ENCODE data around the gene NLRP13.

NLRP13 gene

DNA sequence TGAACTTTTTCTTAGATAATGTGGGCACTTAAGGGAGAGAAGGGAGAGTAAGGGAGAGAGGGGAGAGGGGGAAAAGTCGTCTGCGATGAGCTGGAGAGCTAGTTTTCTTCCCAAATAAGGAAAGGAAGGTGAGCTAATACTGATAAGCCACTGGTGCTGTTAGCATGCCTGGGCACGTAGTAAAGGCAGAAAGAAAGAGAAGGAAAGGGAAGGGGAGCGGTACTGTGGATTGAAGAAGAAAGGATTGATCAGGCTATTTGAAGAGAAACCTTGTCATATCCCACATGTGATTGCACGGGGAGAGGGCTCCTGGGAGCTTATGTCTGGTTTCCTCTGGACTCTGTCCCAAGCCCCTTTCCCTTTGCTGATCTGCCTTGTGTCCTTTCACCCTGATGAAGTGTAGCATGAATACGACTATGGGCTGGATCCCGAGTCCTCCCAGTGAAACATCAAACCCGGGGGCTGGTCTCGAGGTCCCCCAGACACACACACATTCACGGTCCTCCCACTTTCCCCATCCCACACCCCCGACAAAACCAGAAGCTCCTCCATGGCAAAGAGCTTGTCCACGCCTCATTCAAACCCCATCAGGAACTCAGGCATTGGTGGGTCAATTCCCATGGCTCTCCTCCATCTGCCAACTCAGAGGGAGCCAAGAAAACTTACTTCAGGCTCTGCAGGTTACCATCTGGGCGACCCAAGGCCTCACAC is 30.6 kb downstream of the NLRP13 start:
- DNase-seq (ENCODE audit: low read depth in 2 of 2): no peak

DNA sequence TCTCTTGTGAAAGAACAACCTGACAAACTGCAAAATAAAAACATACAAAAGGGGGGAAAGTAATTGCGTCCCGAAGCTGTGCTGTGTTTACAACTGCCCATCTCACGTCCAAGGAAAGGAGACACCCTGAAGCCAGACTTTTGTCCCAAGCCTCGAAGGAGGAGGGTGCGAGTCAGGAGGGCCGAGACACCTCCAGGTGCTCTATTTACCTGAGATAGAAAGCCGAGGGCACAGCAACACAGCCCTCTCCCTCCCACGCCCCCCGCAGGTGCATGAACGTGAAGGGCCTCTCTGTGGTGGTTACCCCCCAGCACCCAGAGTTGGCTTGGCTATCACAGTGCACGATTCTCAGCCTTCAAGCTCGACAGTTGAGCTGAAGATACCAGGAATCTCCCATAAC is 33.2 kb downstream of the NLRP13 start:
- DNase-seq (ENCODE audit: low read depth in 2 of 2): no peak

DNA sequence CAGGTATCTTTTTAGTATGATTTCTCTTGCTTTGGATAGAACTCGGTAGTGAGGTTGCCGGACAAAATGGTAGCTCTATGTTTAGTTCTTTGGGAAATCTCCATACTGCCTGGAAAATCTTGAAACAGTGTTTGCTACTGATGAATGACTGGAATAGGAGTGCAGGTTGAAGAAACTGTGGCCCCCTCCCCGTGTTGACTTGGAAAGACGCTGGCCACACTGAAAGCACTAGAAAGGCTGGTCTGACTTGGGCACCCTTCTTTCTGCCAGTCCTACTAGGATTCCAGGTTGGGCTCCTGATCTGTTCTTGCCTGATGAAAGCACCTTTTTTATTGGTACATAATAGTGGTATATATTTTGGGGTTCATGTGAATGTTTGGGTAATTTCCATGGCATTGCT is 49.5 kb downstream of the NLRP13 start:
- no peak for DNase-seq (ENCODE audit: low read depth in 2 of 2)

DNA sequence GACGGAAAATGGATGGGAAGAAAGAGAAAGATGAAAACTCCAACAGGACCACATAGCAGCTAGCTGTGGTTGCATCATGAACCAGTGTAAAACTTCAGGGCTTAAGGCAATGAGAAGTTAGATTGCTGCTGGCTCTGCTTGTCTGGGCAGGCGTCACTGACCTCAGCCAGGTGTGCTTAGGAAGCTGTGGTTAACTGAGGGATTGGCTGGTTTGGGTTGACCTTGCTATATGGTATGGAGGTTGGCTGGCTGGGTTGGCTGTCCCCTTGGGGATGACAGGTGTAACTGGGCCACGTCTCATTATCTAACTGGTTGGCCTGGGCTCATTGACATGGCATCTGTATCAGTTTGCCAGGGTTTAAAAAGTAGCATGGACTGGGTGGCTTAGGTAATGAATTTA is 54.9 kb downstream of the NLRP13 start:
- no peak for DNase-seq (ENCODE audit: low read depth in 2 of 2)

DNA sequence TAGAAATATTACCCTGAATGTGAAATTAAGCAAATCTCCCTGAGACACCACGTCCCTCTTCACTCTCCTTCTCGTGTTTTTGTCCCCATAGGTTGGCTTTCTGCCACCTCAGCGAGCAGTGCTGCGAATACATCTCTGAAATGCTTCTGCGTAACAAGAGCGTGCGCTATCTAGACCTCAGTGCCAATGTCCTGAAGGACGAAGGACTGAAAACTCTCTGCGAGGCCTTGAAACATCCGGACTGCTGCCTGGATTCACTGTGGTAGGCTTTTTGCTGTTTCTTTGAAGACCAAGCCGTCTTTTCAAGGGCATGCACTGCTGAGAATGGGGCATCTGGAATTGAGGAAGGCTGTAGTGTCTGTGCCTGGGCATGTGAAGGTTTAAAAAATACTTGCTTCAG is 61.4 kb downstream of the NLRP13 start:
- no peak for DNase-seq (ENCODE audit: low read depth in 2 of 2)

DNA sequence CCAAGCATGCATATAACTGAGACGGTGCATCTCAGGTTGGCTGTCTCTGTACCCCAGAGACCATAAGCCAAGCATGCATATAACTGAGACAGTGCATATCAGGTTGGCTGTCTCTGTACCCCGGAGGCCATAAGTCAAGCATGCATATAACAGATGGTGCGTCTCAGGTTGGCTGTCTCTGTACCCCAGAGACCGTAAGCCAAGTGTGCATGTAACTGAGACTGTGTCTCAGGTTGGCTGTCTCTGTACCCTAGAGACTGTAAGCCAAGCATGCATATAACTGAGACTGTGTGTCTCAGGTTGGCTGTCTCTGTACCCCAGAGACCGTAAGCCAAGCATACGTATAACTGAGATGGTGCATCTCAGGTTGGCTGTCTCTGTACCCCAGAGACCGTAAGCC is 65.0 kb downstream of the NLRP13 start:
- DNase-seq (ENCODE audit: low read depth in 2 of 2): no peak

DNA sequence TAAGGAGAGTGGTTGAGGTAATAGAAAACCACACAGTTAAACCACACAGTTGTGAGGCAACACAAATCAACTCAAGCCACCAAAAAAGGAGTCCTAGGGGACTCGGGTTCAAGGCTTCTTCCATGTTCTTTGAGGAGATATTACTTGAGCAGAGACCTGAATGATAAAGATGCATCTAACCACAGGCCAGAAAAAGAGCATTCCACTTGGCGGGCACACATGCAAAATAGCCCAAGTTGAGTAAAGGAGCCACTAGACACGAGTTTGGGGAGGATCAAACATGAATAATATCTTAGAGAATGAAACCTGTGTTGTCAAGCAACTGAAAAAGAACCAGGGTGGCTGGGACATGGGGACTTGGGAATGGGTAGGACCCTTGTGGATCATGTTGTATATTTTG is 65.6 kb downstream of the NLRP13 start:
- no peak for DNase-seq (ENCODE audit: low read depth in 2 of 2)

DNA sequence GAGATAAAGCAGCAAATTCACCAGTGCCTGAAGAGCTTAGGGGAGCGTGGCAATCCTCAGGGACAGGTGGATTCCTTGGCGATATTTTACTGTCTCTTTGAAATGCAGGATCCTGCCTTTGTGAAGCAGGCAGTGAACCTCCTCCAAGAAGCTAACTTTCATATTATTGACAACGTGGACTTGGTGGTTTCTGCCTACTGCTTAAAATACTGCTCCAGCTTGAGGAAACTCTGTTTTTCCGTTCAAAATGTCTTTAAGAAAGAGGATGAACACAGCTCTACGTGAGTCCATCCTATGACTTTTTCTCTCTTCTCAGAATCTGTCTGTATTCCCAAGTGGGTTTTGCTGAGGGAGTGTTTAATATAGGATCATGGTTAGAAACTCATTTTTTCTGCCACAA is 73.2 kb downstream of the NLRP13 start:
- DNase-seq (ENCODE audit: low read depth in 2 of 2): no peak

DNA sequence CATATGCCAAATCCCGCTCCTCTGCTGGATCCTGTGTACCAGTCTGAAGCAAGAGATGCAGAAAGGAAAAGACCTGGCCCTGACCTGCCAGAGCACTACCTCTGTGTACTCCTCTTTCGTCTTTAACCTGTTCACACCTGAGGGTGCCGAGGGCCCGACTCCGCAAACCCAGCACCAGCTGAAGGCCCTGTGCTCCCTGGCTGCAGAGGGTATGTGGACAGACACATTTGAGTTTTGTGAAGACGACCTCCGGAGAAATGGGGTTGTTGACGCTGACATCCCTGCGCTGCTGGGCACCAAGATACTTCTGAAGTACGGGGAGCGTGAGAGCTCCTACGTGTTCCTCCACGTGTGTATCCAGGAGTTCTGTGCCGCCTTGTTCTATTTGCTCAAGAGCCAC is 73.7 kb downstream of the NLRP13 start:
- DNase-seq (ENCODE audit: low read depth in 2 of 2): no peak

DNA sequence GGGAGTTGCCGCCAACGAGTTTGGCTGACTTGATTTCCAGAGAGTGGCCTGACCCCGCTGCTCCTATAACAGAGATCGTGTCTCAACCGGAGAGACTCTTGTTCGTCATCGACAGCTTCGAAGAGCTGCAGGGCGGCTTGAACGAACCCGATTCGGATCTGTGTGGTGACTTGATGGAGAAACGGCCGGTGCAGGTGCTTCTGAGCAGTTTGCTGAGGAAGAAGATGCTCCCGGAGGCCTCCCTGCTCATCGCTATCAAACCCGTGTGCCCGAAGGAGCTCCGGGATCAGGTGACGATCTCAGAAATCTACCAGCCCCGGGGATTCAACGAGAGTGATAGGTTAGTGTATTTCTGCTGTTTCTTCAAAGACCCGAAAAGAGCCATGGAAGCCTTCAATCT is 74.2 kb downstream of the NLRP13 start:
- no peak for DNase-seq (ENCODE audit: low read depth in 2 of 2)

DNA sequence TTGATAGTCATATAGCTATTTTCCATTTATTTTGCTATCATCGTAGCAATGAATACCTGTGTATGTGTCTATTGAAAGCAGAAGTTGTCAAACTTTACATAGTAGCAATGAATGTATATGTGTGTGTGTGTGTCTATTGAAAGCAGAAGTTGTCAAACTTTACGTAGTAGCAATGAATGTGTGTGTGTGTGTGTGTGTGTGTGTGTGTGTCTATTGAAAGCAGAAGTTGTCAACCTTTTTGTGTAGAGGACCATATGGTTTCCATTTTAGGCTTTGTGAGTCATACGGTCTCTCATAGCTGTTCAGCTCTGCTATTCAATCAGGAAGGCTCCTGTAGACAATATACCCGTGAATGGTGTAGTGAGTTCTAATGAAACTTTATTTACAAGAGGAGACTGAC is 75.0 kb downstream of the NLRP13 start:
- DNase-seq (ENCODE audit: low read depth in 2 of 2): no peak

DNA sequence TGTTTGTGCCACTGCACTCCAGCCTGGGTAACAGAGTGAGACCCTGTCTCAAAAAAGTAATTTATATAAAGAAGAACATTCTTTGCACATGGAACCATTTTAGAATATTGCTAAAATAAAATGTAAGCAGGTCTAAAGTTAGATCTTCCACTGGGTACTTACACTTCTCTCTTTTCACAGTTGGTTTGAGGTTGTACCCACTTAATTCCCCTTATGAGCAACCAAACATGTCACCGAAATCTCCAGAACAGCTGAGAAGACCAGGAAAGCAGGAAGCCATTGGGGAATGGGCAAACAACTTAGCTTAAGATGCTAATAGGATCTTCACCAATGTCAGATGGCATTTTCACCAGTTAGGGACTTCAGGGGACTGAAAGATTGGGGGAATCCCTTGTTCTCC is 77.0 kb downstream of the NLRP13 start:
- DNase-seq (ENCODE audit: low read depth in 2 of 2): no peak

Data from stimulated activated CD4-positive, alpha-beta T cell treated with anti-CD3 and anti-CD28 coated beads, Interleukin-12 subunit alpha, Interleukin-12 subunit beta, amount 100 ng/mL, for 24 hours (primary cell).